H1 (cell line): ENCODE measurements around the gene SP7. TPM values are rescaled to one million over a fixed set of nuclear protein-coding genes. Genes with fewer than 3 reads are reported as not detected.

Source experiments
- CBX8 ChIP-seq: fragments of 300-800, 300-1000 bp; sonication (generic); IDR thresholded peaks from 2 replicates; pipeline ENCODE4 v1.7.1; 2016; ENCODE audit warnings: low read depth, low read length, borderline replicate concordance
- FOSL1 ChIP-seq: IDR thresholded peaks from 2 replicates; pipeline ENCODE4 v1.6.1; 2011; ENCODE audit warnings: mild to moderate bottlenecking, low read depth, low read length, moderate library complexity; ENCODE audit not compliant: insufficient read depth
- HDAC6 ChIP-seq: IDR thresholded peaks from one replicate; pipeline ENCODE4 v1.7.1; 2012; ENCODE audit warnings: low read depth, mild to moderate bottlenecking, inconsistent platforms, low read length, moderate library complexity
- JUND ChIP-seq: IDR thresholded peaks from 2 replicates; pipeline ENCODE4 v1.6.1; 2011; ENCODE audit warnings: mild to moderate bottlenecking, improper control_type of control experiment, low read length
- MAFK ChIP-seq: IDR thresholded peaks from 2 replicates; pipeline ENCODE4 v1.6.1; 2012; ENCODE audit warnings: low read depth, mild to moderate bottlenecking, improper control_type of control experiment, low read length
- NRF1 ChIP-seq: IDR thresholded peaks from 2 replicates; pipeline ENCODE4 v1.6.1; 2011; ENCODE audit warnings: mild to moderate bottlenecking, low read depth, low read length, improper control_type of control experiment
- PHF8 ChIP-seq: fragments of 200-600 bp; sonication (generic); conservative IDR thresholded peaks from 2 replicates; pipeline ENCODE4 v1.7.1; 2012; ENCODE audit warnings: low read depth, mild to moderate bottlenecking, inconsistent platforms, low read length, moderate library complexity
- POU5F1 ChIP-seq: IDR thresholded peaks from 2 replicates; pipeline ENCODE4 v1.6.1; 2011; ENCODE audit warnings: low read depth, mild to moderate bottlenecking, low read length, moderate library complexity
- RXRA ChIP-seq: IDR thresholded peaks from 2 replicates; pipeline ENCODE4 v1.6.1; 2011; ENCODE audit warnings: low read depth, mild to moderate bottlenecking, low read length, moderate library complexity; ENCODE audit not compliant: insufficient read depth
- SIN3A ChIP-seq, 2 experiments: IDR thresholded peaks in 1 of 2; conservative IDR thresholded peaks in 1 of 2; 2 replicates each; pipeline ENCODE4 v1.6.1; 2011 to 2012; ENCODE audit warnings: low read length in 2 of 2, improper control_type of control experiment in 1 of 2, low read depth in 1 of 2, mild to moderate bottlenecking in 1 of 2
- TAF1 ChIP-seq: IDR thresholded peaks from 2 replicates; pipeline ENCODE4 v1.6.1; 2011; ENCODE audit warnings: mild to moderate bottlenecking, low read depth, low read length
- TAF7 ChIP-seq: optimal IDR thresholded peaks from 2 replicates; pipeline ENCODE3; 2011; ENCODE audit warnings: low read depth, mild to moderate bottlenecking, inconsistent platforms, low read length, moderate library complexity, borderline replicate concordance
- USF2 ChIP-seq: IDR thresholded peaks from 2 replicates; pipeline ENCODE4 v1.6.1; 2011; ENCODE audit warnings: low read length, improper control_type of control experiment
- YY1 ChIP-seq: IDR thresholded peaks from 2 replicates; pipeline ENCODE4 v1.6.1; 2011; ENCODE audit warnings: low read depth, mild to moderate bottlenecking, low read length
- polyA plus RNA-seq, 7 experiments: library from polyadenylated mRNA; depleted of rRNA in 3 of 7; stranded (reverse) in 5 of 7; unstranded in 2 of 7; fragments of >200 nt in 5 of 7; fragments of 200-250 nt in 2 of 7; gene quantifications; 1 replicate in 5 of 7; 2 replicates in 1 of 7; 4 replicates in 1 of 7; pipeline versions ENCODE4 v1.2.1 to v1.2.3, GENCODE V29; 2011 to 2013; ENCODE audit warnings: missing spikeins in 2 of 7, mixed read lengths in 2 of 7
- total RNA-seq: library from RNA; stranded (reverse); fragmentation: NEBNext Ultra II Directional; extraction: Animal tissue kit (Norgen Biotek cat#: 25700); gene quantifications from 2 replicates; pipeline ENCODE4 v1.2.1, GENCODE V29; 2021
- TF ChIP-seq, protein P1 (sequence below), 3 experiments: IDR thresholded peaks; 1 replicate in 2 of 3; 2 replicates in 1 of 3; pipeline versions ENCODE4 v1.5.1 to v1.6.1; 2011; ENCODE audit warnings: low read length in 3 of 3, mild to moderate bottlenecking in 3 of 3, inconsistent platforms in 2 of 3, low read depth in 1 of 3, moderate library complexity in 1 of 3; ENCODE audit not compliant: insufficient read depth in 1 of 3; ENCODE audit errors: control extremely low read depth in 1 of 3
- TF ChIP-seq, protein P2 (sequence below): IDR thresholded peaks from 2 replicates; pipeline ENCODE4 v1.6.1; 2012; ENCODE audit warnings: inconsistent platforms
- TF ChIP-seq, protein P3 (sequence below): IDR thresholded peaks from 2 replicates; pipeline ENCODE4 v1.6.1; 2012; ENCODE audit warnings: inconsistent platforms

Gene SP7
- total and polyA plus RNA-seq, 2 of the 8 experiments (the other 6 are each of a cell fraction or from before 2014, with no cell fraction given), result 0.12 to 0.13 TPM

DNA sequence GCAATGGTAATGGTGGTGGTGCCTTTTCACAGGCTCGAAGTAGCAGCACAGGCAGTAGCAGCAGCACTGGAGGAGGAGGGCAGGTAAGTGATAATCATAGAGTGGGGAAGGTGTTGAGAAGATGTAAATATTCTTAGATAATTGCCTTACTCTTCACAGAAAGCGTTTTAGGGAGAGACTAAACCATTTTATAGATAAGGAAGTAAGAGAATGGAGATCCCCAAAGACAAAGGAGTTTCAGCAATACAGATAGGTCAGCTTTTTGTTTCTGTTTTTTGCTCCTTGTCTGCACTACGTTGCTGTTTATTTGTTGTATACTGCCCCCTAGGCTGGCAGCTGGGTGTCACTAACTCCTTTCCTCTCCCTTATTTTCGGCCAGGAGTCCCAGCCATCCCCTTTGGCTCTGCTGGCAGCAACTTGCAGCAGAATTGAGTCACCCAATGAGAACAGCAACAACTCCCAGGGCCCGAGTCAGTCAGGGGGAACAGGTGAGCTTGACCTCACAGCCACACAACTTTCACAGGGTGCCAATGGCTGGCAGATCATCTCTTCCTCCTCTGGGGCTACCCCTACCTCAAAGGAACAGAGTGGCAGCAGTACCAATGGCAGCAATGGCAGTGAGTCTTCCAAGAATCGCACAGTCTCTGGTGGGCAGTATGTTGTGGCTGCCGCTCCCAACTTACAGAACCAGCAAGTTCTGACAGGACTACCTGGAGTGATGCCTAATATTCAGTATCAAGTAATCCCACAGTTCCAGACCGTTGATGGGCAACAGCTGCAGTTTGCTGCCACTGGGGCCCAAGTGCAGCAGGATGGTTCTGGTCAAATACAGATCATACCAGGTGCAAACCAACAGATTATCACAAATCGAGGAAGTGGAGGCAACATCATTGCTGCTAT is 45.8 kb upstream of the SP7 start (continued):
- TF ChIP-seq, protein P1, sequence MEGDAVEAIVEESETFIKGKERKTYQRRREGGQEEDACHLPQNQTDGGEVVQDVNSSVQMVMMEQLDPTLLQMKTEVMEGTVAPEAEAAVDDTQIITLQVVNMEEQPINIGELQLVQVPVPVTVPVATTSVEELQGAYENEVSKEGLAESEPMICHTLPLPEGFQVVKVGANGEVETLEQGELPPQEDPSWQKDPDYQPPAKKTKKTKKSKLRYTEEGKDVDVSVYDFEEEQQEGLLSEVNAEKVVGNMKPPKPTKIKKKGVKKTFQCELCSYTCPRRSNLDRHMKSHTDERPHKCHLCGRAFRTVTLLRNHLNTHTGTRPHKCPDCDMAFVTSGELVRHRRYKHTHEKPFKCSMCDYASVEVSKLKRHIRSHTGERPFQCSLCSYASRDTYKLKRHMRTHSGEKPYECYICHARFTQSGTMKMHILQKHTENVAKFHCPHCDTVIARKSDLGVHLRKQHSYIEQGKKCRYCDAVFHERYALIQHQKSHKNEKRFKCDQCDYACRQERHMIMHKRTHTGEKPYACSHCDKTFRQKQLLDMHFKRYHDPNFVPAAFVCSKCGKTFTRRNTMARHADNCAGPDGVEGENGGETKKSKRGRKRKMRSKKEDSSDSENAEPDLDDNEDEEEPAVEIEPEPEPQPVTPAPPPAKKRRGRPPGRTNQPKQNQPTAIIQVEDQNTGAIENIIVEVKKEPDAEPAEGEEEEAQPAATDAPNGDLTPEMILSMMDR (IDR thresholded peaks at IDR 0.05; ENCODE audit: control extremely low read depth in 1 of 3, insufficient read depth in 1 of 3, low read depth in 1 of 3, low read length in 3 of 3), result peak; percentile 48 to 73 (median 67)
- no peak for TF ChIP-seq YY1
- TF ChIP-seq FOSL1, result no peak
- TF ChIP-seq, protein P2, sequence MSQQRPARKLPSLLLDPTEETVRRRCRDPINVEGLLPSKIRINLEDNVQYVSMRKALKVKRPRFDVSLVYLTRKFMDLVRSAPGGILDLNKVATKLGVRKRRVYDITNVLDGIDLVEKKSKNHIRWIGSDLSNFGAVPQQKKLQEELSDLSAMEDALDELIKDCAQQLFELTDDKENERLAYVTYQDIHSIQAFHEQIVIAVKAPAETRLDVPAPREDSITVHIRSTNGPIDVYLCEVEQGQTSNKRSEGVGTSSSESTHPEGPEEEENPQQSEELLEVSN, result no peak
- TF ChIP-seq RXRA, result no peak
- TF ChIP-seq JUND, result 0 out of 2 replicates have a peak, but pooled peaks have one; percentile 19
- no peak for TF ChIP-seq TAF1
- TF ChIP-seq, protein P3, sequence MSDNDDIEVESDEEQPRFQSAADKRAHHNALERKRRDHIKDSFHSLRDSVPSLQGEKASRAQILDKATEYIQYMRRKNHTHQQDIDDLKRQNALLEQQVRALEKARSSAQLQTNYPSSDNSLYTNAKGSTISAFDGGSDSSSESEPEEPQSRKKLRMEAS, result no peak
- TF ChIP-seq USF2, result no peak
- no peak for TF ChIP-seq MAFK
- TF ChIP-seq HDAC6, result no peak
- no peak for TF ChIP-seq NRF1
- no peak for TF ChIP-seq TAF7
- TF ChIP-seq CBX8, result no peak
- no peak for TF ChIP-seq POU5F1
- 0 out of 4 replicates have a peak, but pooled peaks of 1 of the 2 experiments have one; percentile 48 for TF ChIP-seq SIN3A (conservative IDR thresholded peaks at IDR 0.05 in 1 of 2, IDR thresholded peaks at IDR 0.05 in 1 of 2; ENCODE audit: low read depth in 1 of 2, low read length in 2 of 2)
- no peak for TF ChIP-seq PHF8
